Measurements from ENCODE around the gene SGO2. TPM values are rescaled to one million over a fixed set of nuclear protein-coding genes. Genes with fewer than 3 reads are reported as not detected.
A peak's percentile ranks its signal among the peaks of the same experiment; 100 is the strongest.

The SGO2 gene
- total and polyA plus RNA-seq, 10 of the 15 experiments (the other 5 are each of a cell fraction or from before 2014, with no cell fraction given) = 15.8 to 55.2 (median 24.3) TPM

- TF ChIP-seq PAX5 (IDR thresholded peaks at IDR 0.05; ENCODE audit: borderline replicate concordance, low read depth, low read length) = peak; percentile 80
- no peak for TF ChIP-seq ZBTB11 (CRISPR knock-in tag; IDR thresholded peaks at IDR 0.05)
- TF ChIP-seq BCL3 (IDR thresholded peaks at IDR 0.05; ENCODE audit: borderline replicate concordance, insufficient read depth, low read depth, low read length, poor library complexity, severe bottlenecking) = no peak
- no peak for TF ChIP-seq WRNIP1 (IDR thresholded peaks at IDR 0.05; ENCODE audit: borderline replicate concordance, low read depth, low read length)
- peak; percentile 37 for TF ChIP-seq SP1 (IDR thresholded peaks at IDR 0.05; ENCODE audit: low read depth, low read length)
- no peak for TF ChIP-seq FOXK2 (IDR thresholded peaks at IDR 0.05)
- no peak for TF ChIP-seq FOXM1 (IDR thresholded peaks at IDR 0.05; ENCODE audit: low read depth, low read length)
- TF ChIP-seq EZH2 (IDR thresholded peaks at IDR 0.05; ENCODE audit: borderline replicate concordance, control insufficient read depth, low read depth, low read length) = no peak
- peak; percentile 90; the same call in 1 of the 2 replicates for TF ChIP-seq LARP7 (IDR thresholded peaks at IDR 0.05)
- TF ChIP-seq, protein P1, sequence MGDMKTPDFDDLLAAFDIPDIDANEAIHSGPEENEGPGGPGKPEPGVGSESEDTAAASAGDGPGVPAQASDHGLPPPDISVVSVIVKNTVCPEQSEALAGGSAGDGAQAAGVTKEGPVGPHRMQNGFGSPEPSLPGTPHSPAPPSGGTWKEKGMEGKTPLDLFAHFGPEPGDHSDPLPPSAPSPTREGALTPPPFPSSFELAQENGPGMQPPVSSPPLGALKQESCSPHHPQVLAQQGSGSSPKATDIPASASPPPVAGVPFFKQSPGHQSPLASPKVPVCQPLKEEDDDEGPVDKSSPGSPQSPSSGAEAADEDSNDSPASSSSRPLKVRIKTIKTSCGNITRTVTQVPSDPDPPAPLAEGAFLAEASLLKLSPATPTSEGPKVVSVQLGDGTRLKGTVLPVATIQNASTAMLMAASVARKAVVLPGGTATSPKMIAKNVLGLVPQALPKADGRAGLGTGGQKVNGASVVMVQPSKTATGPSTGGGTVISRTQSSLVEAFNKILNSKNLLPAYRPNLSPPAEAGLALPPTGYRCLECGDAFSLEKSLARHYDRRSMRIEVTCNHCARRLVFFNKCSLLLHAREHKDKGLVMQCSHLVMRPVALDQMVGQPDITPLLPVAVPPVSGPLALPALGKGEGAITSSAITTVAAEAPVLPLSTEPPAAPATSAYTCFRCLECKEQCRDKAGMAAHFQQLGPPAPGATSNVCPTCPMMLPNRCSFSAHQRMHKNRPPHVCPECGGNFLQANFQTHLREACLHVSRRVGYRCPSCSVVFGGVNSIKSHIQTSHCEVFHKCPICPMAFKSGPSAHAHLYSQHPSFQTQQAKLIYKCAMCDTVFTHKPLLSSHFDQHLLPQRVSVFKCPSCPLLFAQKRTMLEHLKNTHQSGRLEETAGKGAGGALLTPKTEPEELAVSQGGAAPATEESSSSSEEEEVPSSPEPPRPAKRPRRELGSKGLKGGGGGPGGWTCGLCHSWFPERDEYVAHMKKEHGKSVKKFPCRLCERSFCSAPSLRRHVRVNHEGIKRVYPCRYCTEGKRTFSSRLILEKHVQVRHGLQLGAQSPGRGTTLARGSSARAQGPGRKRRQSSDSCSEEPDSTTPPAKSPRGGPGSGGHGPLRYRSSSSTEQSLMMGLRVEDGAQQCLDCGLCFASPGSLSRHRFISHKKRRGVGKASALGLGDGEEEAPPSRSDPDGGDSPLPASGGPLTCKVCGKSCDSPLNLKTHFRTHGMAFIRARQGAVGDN (IDR thresholded peaks at IDR 0.05) = peak; percentile 86
- no peak for TF ChIP-seq STAT3 (IDR thresholded peaks at IDR 0.05; ENCODE audit: low read depth, low read length)
- TF ChIP-seq MYB (IDR thresholded peaks at IDR 0.05; ENCODE audit: borderline replicate concordance, low read depth, low read length) = no peak
- TF ChIP-seq MTA3 (IDR thresholded peaks at IDR 0.05; ENCODE audit: borderline replicate concordance, low read length) = no peak
- TF ChIP-seq SUZ12 (IDR thresholded peaks at IDR 0.05; ENCODE audit: unreplicated experiment) = no peak
- peak; percentile 76; the same call in 1 of the 2 replicates for TF ChIP-seq TCF3 (IDR thresholded peaks at IDR 0.05; ENCODE audit: borderline replicate concordance, insufficient read depth, low read depth, low read length)
- TF ChIP-seq, protein P2, sequence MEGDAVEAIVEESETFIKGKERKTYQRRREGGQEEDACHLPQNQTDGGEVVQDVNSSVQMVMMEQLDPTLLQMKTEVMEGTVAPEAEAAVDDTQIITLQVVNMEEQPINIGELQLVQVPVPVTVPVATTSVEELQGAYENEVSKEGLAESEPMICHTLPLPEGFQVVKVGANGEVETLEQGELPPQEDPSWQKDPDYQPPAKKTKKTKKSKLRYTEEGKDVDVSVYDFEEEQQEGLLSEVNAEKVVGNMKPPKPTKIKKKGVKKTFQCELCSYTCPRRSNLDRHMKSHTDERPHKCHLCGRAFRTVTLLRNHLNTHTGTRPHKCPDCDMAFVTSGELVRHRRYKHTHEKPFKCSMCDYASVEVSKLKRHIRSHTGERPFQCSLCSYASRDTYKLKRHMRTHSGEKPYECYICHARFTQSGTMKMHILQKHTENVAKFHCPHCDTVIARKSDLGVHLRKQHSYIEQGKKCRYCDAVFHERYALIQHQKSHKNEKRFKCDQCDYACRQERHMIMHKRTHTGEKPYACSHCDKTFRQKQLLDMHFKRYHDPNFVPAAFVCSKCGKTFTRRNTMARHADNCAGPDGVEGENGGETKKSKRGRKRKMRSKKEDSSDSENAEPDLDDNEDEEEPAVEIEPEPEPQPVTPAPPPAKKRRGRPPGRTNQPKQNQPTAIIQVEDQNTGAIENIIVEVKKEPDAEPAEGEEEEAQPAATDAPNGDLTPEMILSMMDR (IDR thresholded peaks at IDR 0.05 in 2 of 3, conservative IDR thresholded peaks at IDR 0.05 in 1 of 3; ENCODE audit: control insufficient read depth in 2 of 3, extremely low read depth in 1 of 3, insufficient read depth in 1 of 3, low read depth in 3 of 3, low read length in 3 of 3) = peak; percentile 78 to 97 (median 79)
- peak; percentile 16 to 31; a peak in 1 of 4 replicates for TF ChIP-seq IKZF2 (IDR thresholded peaks at IDR 0.05)
- TF ChIP-seq ZNF622 (IDR thresholded peaks at IDR 0.05) = no peak
Observed at GRCh38 chr2:200509612-200510433, 16.2 kb upstream of the SGO2 start, which contains the start of gene KCTD18 (continued).

All from GM12878 (cell line).